Transverse colon (tissue), 4 donors: ENCODE measurements around the gene DOCK10. TPM values are rescaled to one million over a fixed set of nuclear protein-coding genes. Genes with fewer than 3 reads are reported as not detected.

Experiments used
- DNase-seq: peaks from one replicate; pipeline ENCODE4 v3.0.0-alpha.2; 2019
- H3K27ac ChIP-seq, 4 donors: fragments of 200-600 bp; sonication (generic); 2 replicates each; pipeline ENCODE4 v1.5.1; 2016 to 2018; ENCODE audit warnings: inconsistent platforms in 4 of 4
- H3K27me3 ChIP-seq: fragments of 200-600 bp; sonication (generic); 2 replicates; pipeline ENCODE4 v1.5.1; 2017; ENCODE audit warnings: inconsistent platforms
- H3K36me3 ChIP-seq, 4 donors: fragments of 200-600 bp; sonication (generic); 2 replicates each; pipeline ENCODE4 v1.5.1; 2017 to 2019; ENCODE audit warnings: inconsistent platforms in 4 of 4
- H3K4me1 ChIP-seq, 4 donors: fragments of 200-600 bp; sonication (generic); 2 replicates each; pipeline ENCODE4 v1.5.1; 2017 to 2020; ENCODE audit warnings: inconsistent platforms in 4 of 4
- H3K4me3 ChIP-seq, 4 donors: fragments of 200-600 bp; sonication (generic); 1 replicate in 1 of 4; 2 replicates in 3 of 4; pipeline versions ENCODE4 v1.5.1 to v1.6.1; 2017 to 2019; ENCODE audit warnings: inconsistent platforms in 4 of 4
- H3K9me3 ChIP-seq, 2 donors: fragments of 200-600 bp; sonication (generic); 2 replicates each; pipeline ENCODE4 v1.5.1; 2017 to 2019; ENCODE audit warnings: inconsistent platforms in 2 of 2
- EP300 ChIP-seq: sonication (generic); formaldehyde crosslinking; IDR thresholded peaks from one replicate; pipeline ENCODE4 v1.6.1; 2017; ENCODE audit warnings: antibody characterized with exemption, low read depth
- POLR2A ChIP-seq: fragments of 450-650 bp; IDR thresholded peaks from one replicate; pipeline ENCODE4 v1.6.1; 2016; ENCODE audit warnings: antibody characterized with exemption, mild to moderate bottlenecking, moderate library complexity
- POLR2AphosphoS5 ChIP-seq, 3 donors: sonication (generic); formaldehyde crosslinking; IDR thresholded peaks; one replicate each; pipeline ENCODE4 v1.6.1; 2016; ENCODE audit warnings: antibody characterized with exemption in 3 of 3
- WGBS, 2 donors: methylation state at CpG; one replicate each; pipeline ENCODE4 v1.1.5; 2018; ENCODE audit warnings: low coverage in 1 of 2; 5-methylcytosine and 5-hydroxymethylcytosine counted together
- in situ Hi-C, 4 donors: fragments of 200-750 bp; cut with MboI; loops; one replicate each; pipeline versions ENCODE4 v1.15.0 to v1.15.1; 2017; ENCODE audit warnings: low sequenced_read_pairs in 3 of 4, low pct_ligation_motif_present in 1 of 4, low pct_unique_long_range_greater_than_20kb in 1 of 4
- intact Hi-C: fragments of 100-400 bp; cut with DNase I; formaldehyde crosslinking; loops from one replicate; pipeline ENCODE4 v1.15.1; 2023; ENCODE audit warnings: low total_unique reads
- total RNA-seq, 4 donors: library from RNA; depleted of rRNA; stranded (reverse); fragments of >200 nt; gene quantifications; one replicate each; pipeline ENCODE4 v1.1.0, GENCODE V29; 2016
- TF ChIP-seq, protein P1 (sequence below), 5 experiments: fragments of 200-600 bp in 3 of 5; fragments of 450-650 bp in 2 of 5; sonication (generic) in 3 of 5; IDR thresholded peaks; 1 replicate in 2 of 5; 2 replicates in 3 of 5; pipeline ENCODE4 v1.5.1; 2016 to 2017; ENCODE audit warnings: antibody characterized with exemption in 5 of 5, inconsistent platforms in 3 of 5, mild to moderate bottlenecking in 2 of 5, moderate library complexity in 1 of 5

Gene DOCK10
- total RNA-seq, 4 donors from 2014 or later = 5.2 to 64.7 (median 14.5) TPM

DNA sequence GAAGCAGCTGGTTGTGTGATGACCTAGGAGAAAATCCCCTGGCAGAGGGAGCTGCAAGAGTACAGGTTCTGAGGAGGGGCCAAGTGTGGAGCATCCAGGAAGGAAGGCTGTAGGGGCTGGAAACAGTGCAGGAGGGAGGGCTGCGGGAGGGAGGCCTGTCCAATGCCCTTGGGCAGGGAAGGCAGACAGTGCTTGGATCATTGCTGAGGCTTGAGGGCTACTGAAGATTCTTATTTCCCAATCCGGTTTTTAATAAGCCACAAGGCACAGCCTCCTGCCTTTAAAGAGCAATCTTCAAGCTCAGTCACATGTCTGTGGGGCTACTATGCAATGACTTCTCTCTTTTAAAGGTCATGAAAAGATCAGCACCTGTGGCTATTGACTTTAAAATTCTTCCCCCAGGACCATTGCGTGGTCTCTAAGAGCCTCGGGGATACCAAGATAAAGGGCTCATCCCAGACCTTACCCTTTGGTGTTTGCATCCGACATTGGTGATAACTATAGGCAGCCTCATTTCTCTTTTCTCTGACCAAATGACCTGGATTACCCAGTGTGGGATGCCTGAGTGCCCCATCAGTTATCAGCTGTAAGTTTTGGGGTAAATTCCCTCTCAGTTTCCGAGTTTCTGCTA, 149.6 kb downstream of the DOCK10 start:
- 76 to 90% methylated on average over 4 to 6 of the region's 6 CpGs for WGBS, 2 donors
- intact Hi-C loops = no loop called here
- Histone ChIP-seq H3K4me1 (peaks cover 0 to 4% (median 0%) of the 10 kb centered on the region in 4 donors), H3K27ac (no peak overlapping the region), H3K36me3 (no peaks in the 10 kb centered on the region), H3K9me3 (no peaks in the 10 kb centered on the region), H3K27me3 (no peaks in the 10 kb centered on the region), H3K4me3 (no peak overlapping the region)
- in situ Hi-C loops = no loop called here
- DNase-seq = no peak
- TF ChIP-seq EP300 = no peak
- TF ChIP-seq, protein P1, sequence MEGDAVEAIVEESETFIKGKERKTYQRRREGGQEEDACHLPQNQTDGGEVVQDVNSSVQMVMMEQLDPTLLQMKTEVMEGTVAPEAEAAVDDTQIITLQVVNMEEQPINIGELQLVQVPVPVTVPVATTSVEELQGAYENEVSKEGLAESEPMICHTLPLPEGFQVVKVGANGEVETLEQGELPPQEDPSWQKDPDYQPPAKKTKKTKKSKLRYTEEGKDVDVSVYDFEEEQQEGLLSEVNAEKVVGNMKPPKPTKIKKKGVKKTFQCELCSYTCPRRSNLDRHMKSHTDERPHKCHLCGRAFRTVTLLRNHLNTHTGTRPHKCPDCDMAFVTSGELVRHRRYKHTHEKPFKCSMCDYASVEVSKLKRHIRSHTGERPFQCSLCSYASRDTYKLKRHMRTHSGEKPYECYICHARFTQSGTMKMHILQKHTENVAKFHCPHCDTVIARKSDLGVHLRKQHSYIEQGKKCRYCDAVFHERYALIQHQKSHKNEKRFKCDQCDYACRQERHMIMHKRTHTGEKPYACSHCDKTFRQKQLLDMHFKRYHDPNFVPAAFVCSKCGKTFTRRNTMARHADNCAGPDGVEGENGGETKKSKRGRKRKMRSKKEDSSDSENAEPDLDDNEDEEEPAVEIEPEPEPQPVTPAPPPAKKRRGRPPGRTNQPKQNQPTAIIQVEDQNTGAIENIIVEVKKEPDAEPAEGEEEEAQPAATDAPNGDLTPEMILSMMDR (IDR thresholded peaks at IDR 0.05) = no peak
- TF ChIP-seq POLR2A = no peak
- TF ChIP-seq POLR2AphosphoS5 (IDR thresholded peaks at IDR 0.05) = no peak

GRCh38 chr2:224890372-224890771, 151.9 kb downstream of the DOCK10 start:
- DNase-seq = no peak
- 58 to 60% methylated on average over 1 to 3 of the region's 3 CpGs for WGBS, 2 donors
- H3K4me3 ChIP-seq = no peak overlapping the region
- H3K4me1 ChIP-seq = peaks cover 0 to 4% (median 0%) of the 10 kb centered on the region in 4 donors
- no peak overlapping the region for H3K27ac ChIP-seq
- in situ Hi-C loops (no loop called here), intact Hi-C loops (no loop called here)
- H3K9me3 ChIP-seq = no peaks in the 10 kb centered on the region
- no peaks in the 10 kb centered on the region for H3K27me3 ChIP-seq
- H3K36me3 ChIP-seq = no peaks in the 10 kb centered on the region
- TF ChIP-seq POLR2AphosphoS5 (IDR thresholded peaks at IDR 0.05) = no peak
- no peak for TF ChIP-seq EP300
- TF ChIP-seq POLR2A = no peak
- TF ChIP-seq, protein P1 (IDR thresholded peaks at IDR 0.05) = no peak

GRCh38 chr2:224887141-224887540, 155.1 kb downstream of the DOCK10 start:
- no peak for DNase-seq
- TF ChIP-seq, protein P1 (IDR thresholded peaks at IDR 0.05) = peak in 1 of 5 experiments; percentile 15
- no peak for TF ChIP-seq POLR2AphosphoS5 (IDR thresholded peaks at IDR 0.05)
- TF ChIP-seq EP300 = no peak
- TF ChIP-seq POLR2A = no peak
- intact Hi-C loops = no loop called here
- H3K4me1 ChIP-seq = peaks cover 0 to 4% (median 0%) of the 10 kb centered on the region in 4 donors
- in situ Hi-C loops = no loop called here
- H3K36me3 ChIP-seq = no peaks in the 10 kb centered on the region
- H3K4me3 ChIP-seq = no peak overlapping the region
- H3K9me3 ChIP-seq = no peaks in the 10 kb centered on the region
- H3K27ac ChIP-seq = no peak overlapping the region
- H3K27me3 ChIP-seq = no peaks in the 10 kb centered on the region
- WGBS, 2 donors = 90% methylated on average over 1 of the region's 1 CpG; no CpG with 5 or more reads in 1 of the 2 donors

- in situ Hi-C loops = no loop called here
- Histone ChIP-seq H3K36me3 (no peaks in the 10 kb centered on the region), H3K4me1 (peaks cover 0 to 4% (median 0%) of the 10 kb centered on the region in 4 donors), H3K27me3 (no peaks in the 10 kb centered on the region), H3K4me3 (no peak overlapping the region), H3K9me3 (no peaks in the 10 kb centered on the region), H3K27ac (no peak overlapping the region)
- DNase-seq = no peak
- WGBS, 2 donors = 66 to 78% methylated on average over 7 to 9 of the region's 9 CpGs
- TF ChIP-seq EP300 (no peak), POLR2AphosphoS5 (IDR thresholded peaks at IDR 0.05) (no peak), POLR2A (no peak)
- TF ChIP-seq, protein P1 (IDR thresholded peaks at IDR 0.05) = no peak
- intact Hi-C loops = no loop called here
Measured at GRCh38 chr2:224885836-224886547, 156.3 kb downstream of the DOCK10 start.
